GM18873 (cell line): ENCODE data around the gene MRPL12.
A peak's percentile ranks its signal among the peaks of the same experiment; 100 is the strongest.
"Not testable (repeated sequence)": the region's sequence is repeated elsewhere in the genome, so short reads cannot be mapped to it uniquely, and the experiment has no call there.

Experiments
- ATAC-seq: cut with Tn5 transposase; IDR thresholded peaks from one replicate; pipeline ENCODE4 v1.9.1; 2021; ENCODE audit warnings: mild to moderate bottlenecking, moderate library complexity, moderate number of reproducible peaks; ENCODE audit not compliant: unreplicated experiment, low FRiP score

Gene MRPL12

GRCh38 chr17:81702934-81703746, at the start of gene MRPL12:
TSS of gene MRPL12 (plus strand) at chr17:81703367. CDS start at chr17:81703502, 135 bp downstream.
- peak; percentile 75 for ATAC-seq

- ATAC-seq = no peak
Measured at GRCh38 chr17:81655378-81656117, 47.6 kb upstream of the MRPL12 start.

GRCh38 chr17:81656118-81656743, 46.9 kb upstream of the MRPL12 start, which contains the start of gene PDE6G:
TSS of gene PDE6G (minus strand) at chr17:81656542. CDS start at chr17:81653305, 3,237 bp downstream.
- ATAC-seq = no peak

- ATAC-seq = no peak
Measured at GRCh38 chr17:81656835-81657234, 46.3 kb upstream of the MRPL12 start.

GRCh38 chr17:81659038-81659437, 44.1 kb upstream of the MRPL12 start:
- ATAC-seq = no peak

- no peak for ATAC-seq
Measured at GRCh38 chr17:81660441-81660840, 42.7 kb upstream of the MRPL12 start.

GRCh38 chr17:81662002-81662401, 41.2 kb upstream of the MRPL12 start:
- ATAC-seq = no peak

GRCh38 chr17:81664051-81664470, 39.1 kb upstream of the MRPL12 start:
- ATAC-seq = no peak

GRCh38 chr17:81665205-81666091, 37.7 kb upstream of the MRPL12 start:
- ATAC-seq = no peak

GRCh38 chr17:81666092-81666341, 37.1 kb upstream of the MRPL12 start:
- ATAC-seq = no peak

GRCh38 chr17:81666342-81667191, 36.6 kb upstream of the MRPL12 start, which contains the start of the genes CCDC137 and OXLD1:
TSS of gene CCDC137 (plus strand) at chr17:81666737. CDS start at chr17:81666767, 30 bp downstream.
TSS of gene OXLD1 (minus strand) at chr17:81666605. CDS start at chr17:81666577, 28 bp downstream.
- ATAC-seq = peak; percentile 79

- no peak for ATAC-seq
Measured at GRCh38 chr17:81667754-81668153, 35.4 kb upstream of the MRPL12 start.

GRCh38 chr17:81672504-81672903, 30.7 kb upstream of the MRPL12 start:
- ATAC-seq = no peak

GRCh38 chr17:81672954-81673353, 30.2 kb upstream of the MRPL12 start:
- no peak for ATAC-seq

- ATAC-seq = no peak
Measured at GRCh38 chr17:81673561-81674258, 29.5 kb upstream of the MRPL12 start.

- not testable (repeated sequence) for ATAC-seq
Measured at GRCh38 chr17:81675515-81676221, 27.5 kb upstream of the MRPL12 start.

GRCh38 chr17:81676906-81677305, 26.3 kb upstream of the MRPL12 start:
- ATAC-seq = no peak

- no peak for ATAC-seq
Measured at GRCh38 chr17:81680150-81680549, 23.0 kb upstream of the MRPL12 start.
